Fibroblast of the conjunctiva (primary cell): ENCODE results near the gene AVP.
A peak's percentile ranks its signal among the peaks of the same experiment; 100 is the strongest.

Experiments
- DNase-seq: peaks from one replicate; pipeline ENCODE4 v3.0.0-alpha.2; 2010; ENCODE audit warnings: low read depth

The AVP gene

DNA sequence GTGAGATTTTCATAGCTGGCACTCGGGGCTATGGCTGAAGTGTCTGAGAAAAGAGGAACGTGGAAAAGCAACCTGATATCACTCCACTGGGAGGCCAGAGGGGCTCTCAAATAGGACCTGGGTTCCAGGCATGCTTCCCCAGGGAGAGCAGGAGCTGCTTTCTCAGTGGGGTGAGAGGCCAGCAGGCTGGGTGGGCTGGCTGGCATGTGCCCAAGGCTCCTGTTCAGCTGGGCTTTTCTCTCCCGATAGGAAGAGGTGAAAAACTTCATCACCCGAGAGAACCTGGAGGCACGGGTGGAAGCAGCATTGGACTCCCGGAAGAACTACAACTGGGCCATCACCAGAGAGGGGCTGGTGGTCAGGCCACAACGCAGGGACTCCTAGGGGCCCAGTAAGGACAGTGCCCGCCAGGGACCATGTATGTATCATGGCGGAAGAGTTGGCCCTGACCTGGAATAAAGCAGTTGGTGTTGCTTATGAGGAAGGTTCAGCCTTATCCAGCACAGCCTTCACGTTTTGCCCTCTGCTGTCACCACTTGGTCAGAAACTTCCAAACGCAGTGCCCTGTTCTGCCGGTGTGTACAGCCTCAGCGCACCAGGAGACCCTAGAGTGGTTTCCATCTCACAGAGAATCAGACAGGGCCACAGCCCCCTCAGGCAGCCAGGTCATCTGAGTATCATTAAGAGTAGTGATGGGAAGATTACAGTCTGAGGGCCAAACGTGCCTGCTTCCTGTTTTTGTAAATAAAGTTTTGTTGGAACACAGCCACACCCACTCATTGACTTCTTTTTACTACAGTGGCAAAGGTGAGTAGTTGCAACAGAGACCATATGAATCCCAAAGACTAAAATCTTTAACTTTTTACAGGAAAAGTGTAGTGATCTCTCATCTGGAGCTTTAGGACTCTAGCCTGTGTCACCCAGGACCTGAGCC is 36.8 kb downstream of the AVP start:
- no peak for DNase-seq

GRCh38 chr20:3046677-3047462 is 37.7 kb downstream of the AVP start:
- DNase-seq = no peak

- DNase-seq = peak; percentile 54
Measured at GRCh38 chr20:3045816-3046676, 38.5 kb downstream of the AVP start, which contains the start of gene MRPS26. Gene MRPS26, plus strand, starts transcription at chr20:3046052. Its CDS starts 17 bp downstream, at chr20:3046069.

GRCh38 chr20:3045042-3045815 is 39.3 kb downstream of the AVP start:
- no peak for DNase-seq

- no peak for DNase-seq
Measured at GRCh38 chr20:3044336-3044965, 40.1 kb downstream of the AVP start.

DNA sequence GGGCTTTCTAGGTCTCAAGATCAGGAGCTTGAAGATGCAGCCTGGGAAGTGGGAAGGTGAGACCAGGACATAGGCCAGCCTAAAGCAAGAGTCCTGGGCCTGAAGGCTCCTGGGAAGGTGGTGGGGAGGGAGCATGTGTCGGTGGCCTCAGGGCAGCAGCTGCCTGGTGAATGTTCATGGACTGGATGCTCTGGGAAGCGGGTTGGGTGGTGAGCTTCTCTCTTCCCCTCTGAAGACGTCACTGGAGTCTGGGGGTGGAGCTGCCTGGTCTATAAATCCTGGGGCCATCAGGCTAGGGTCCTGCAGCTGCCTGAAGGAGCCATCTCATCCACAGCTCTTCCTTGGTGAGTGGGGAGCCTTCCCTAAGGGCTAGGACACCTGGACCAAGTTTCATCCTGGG is 41.2 kb downstream of the AVP start, which contains the start of gene GNRH2:
Gene GNRH2 (plus strand): TSS at position 301 of the 400 bp plus-strand sequence. CDS start 793 bp downstream, outside the sequence.
- no peak for DNase-seq

- no peak for DNase-seq
Measured at GRCh38 chr20:3042625-3043024, 41.9 kb downstream of the AVP start.

GRCh38 chr20:3041854-3042409 is 42.6 kb downstream of the AVP start:
- DNase-seq = no peak

DNA sequence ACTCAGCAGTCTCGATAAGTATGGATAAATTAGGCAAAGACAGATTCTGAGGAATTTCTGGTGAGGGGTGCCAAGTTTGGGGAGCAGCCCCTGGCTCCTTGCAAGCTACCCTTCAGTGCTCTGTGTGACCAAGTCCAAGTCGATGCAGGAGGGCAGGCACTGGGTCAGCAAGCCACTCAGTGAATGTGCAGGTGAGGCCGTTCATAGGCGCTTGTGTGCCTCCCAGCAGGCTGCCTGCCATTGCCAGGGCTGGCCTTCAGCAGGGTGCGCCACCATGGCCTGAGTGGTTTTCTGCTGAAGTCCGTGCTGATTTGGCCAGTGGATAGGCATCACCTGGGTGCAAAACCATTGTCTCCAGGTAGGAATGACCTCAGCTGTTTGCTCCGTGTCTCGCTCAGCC is 44.4 kb downstream of the AVP start:
- no peak for DNase-seq

- no peak for DNase-seq
Measured at GRCh38 chr20:3039426-3039825, 45.1 kb downstream of the AVP start.

DNA sequence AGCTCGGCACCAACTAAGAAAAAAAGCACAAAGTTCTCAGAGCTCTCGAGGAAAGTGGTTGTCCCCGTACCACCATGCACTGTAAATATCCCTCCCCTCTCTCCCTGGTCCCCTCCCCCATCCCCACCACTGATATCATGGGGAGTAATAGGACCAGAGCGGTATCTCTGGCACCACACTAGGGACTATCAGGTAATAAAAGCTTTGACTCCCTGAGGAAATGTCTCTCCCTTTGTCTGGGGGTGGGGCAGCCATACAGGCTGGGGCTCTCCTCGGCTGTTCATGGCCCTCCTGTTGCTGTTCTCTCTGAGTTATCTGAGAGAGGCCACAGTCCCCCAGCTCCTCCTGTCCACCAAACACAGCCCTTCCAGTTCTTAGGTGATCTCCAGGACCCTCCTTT is 46.1 kb downstream of the AVP start:
- DNase-seq = no peak

- DNase-seq = no peak
Measured at GRCh38 chr20:3037654-3038053, 46.9 kb downstream of the AVP start.

DNA sequence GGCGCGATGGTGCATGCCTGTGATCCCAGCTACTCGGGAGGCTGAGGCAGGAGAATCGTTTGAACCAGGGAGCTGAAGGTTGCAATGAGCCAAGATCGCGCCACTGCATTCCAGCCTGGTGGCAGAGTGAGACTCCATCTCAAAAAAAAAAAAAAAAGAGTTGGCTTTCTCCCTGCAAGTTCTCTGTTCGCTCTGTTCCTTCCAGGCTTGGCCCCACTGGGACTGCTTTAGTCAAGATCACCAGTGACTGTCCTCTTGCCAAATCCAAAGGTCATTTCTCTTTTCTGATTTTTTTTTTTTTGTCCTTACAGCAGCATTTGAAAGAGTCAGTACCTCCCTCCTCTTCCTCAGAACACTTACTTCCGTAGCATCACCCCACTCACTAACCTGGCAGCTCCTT is 51.9 kb downstream of the AVP start:
- DNase-seq = no peak
